COR-L47 (cell line): ENCODE data around the gene ANXA5.

Experiments
- DNase-seq: peaks from one replicate; lab custom pipeline; 2025; lab: John Stamatoyannopoulos, UW

ANXA5 gene

GRCh38 chr4:121712001-121712651 is 15.3 kb upstream of the ANXA5 start:
- DNase-seq: no peak

GRCh38 chr4:121711263-121712000 is 14.7 kb upstream of the ANXA5 start:
- no peak for DNase-seq

- DNase-seq: no peak
Measured at GRCh38 chr4:121709766-121710405, 13.1 kb upstream of the ANXA5 start.

GRCh38 chr4:121707344-121707743 is 10.6 kb upstream of the ANXA5 start:
- DNase-seq: no peak

- DNase-seq: no peak
Measured at GRCh38 chr4:121706595-121707021, 9.8 kb upstream of the ANXA5 start.

- DNase-seq: no peak
Measured at GRCh38 chr4:121705521-121705920, 8.7 kb upstream of the ANXA5 start.

- DNase-seq: no peak
Measured at GRCh38 chr4:121702136-121702535, 5.4 kb upstream of the ANXA5 start.

- DNase-seq: no peak
Measured at GRCh38 chr4:121701263-121701662, 4.5 kb upstream of the ANXA5 start.

- DNase-seq: no peak
Measured at GRCh38 chr4:121698236-121698671, 1.5 kb upstream of the ANXA5 start.

- no peak for DNase-seq
Measured at GRCh38 chr4:121697564-121697963, 784 bp upstream of the ANXA5 start.

GRCh38 chr4:121696170-121696580 is 605 bp downstream of the ANXA5 start:
- peak; percentile 35 for DNase-seq

- no peak for DNase-seq
Measured at GRCh38 chr4:121693886-121694285, 2.9 kb downstream of the ANXA5 start.

GRCh38 chr4:121693450-121693849 is 3.3 kb downstream of the ANXA5 start:
- no peak for DNase-seq

GRCh38 chr4:121692261-121692660 is 4.5 kb downstream of the ANXA5 start:
- no peak for DNase-seq

GRCh38 chr4:121690001-121690400 is 6.8 kb downstream of the ANXA5 start:
- no peak for DNase-seq

GRCh38 chr4:121688701-121689100 is 8.1 kb downstream of the ANXA5 start:
- DNase-seq: no peak

- DNase-seq: no peak
Measured at GRCh38 chr4:121688261-121688660, 8.5 kb downstream of the ANXA5 start.

GRCh38 chr4:121686255-121686654 is 10.5 kb downstream of the ANXA5 start:
- no peak for DNase-seq

- DNase-seq: no peak
Measured at GRCh38 chr4:121685257-121685656, 11.5 kb downstream of the ANXA5 start.

- DNase-seq: no peak
Measured at GRCh38 chr4:121684561-121684960, 12.2 kb downstream of the ANXA5 start.

- no peak for DNase-seq
Measured at GRCh38 chr4:121684016-121684415, 12.8 kb downstream of the ANXA5 start.

- no peak for DNase-seq
Measured at GRCh38 chr4:121680571-121680970, 16.2 kb downstream of the ANXA5 start.

GRCh38 chr4:121679951-121680350 is 16.8 kb downstream of the ANXA5 start:
- no peak for DNase-seq
